Adrenal gland (tissue), 5 donors: ENCODE measurements around the gene HPSE2.

ENCODE experiments used
- POLR2A ChIP-seq, 2 donors: fragments of 450-650 bp; IDR thresholded peaks; one replicate each; pipeline ENCODE4 v1.6.1; 2017; ENCODE audit warnings: antibody characterized with exemption in 2 of 2, mild to moderate bottlenecking in 2 of 2, moderate library complexity in 1 of 2
- TF ChIP-seq, protein P1 (sequence below), 6 experiments: fragments of 450-650 bp in 4 of 6; fragments of 200-600 bp in 2 of 6; sonication (generic) in 1 of 6; IDR thresholded peaks; 1 replicate in 5 of 6; 2 replicates in 1 of 6; pipeline versions ENCODE4 v1.5.1 to v1.8.0; 2016 to 2021; ENCODE audit warnings: antibody characterized with exemption in 6 of 6, mild to moderate bottlenecking in 2 of 6, moderate library complexity in 1 of 6
- donor health status: DM: no; HTN: no; CAD: no.

- TF ChIP-seq, protein P1, sequence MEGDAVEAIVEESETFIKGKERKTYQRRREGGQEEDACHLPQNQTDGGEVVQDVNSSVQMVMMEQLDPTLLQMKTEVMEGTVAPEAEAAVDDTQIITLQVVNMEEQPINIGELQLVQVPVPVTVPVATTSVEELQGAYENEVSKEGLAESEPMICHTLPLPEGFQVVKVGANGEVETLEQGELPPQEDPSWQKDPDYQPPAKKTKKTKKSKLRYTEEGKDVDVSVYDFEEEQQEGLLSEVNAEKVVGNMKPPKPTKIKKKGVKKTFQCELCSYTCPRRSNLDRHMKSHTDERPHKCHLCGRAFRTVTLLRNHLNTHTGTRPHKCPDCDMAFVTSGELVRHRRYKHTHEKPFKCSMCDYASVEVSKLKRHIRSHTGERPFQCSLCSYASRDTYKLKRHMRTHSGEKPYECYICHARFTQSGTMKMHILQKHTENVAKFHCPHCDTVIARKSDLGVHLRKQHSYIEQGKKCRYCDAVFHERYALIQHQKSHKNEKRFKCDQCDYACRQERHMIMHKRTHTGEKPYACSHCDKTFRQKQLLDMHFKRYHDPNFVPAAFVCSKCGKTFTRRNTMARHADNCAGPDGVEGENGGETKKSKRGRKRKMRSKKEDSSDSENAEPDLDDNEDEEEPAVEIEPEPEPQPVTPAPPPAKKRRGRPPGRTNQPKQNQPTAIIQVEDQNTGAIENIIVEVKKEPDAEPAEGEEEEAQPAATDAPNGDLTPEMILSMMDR (IDR thresholded peaks at IDR 0.05) = no peak
- no peak for TF ChIP-seq POLR2A (IDR thresholded peaks at IDR 0.05)
These were observed 612.5 kb downstream of the HPSE2 start for GRCh38 chr10:98623176-98623575.
